NCI-H2227 (cell line): ENCODE measurements around the gene FLACC1.
A peak's percentile ranks its signal among the peaks of the same experiment; 100 is the strongest.
"Not testable (repeated sequence)": the region's sequence is repeated elsewhere in the genome, so short reads cannot be mapped to it uniquely, and the experiment has no call there.

Source experiments
- DNase-seq: peaks from one replicate; lab custom pipeline; 2025; ENCODE audit not compliant: unreplicated experiment; lab: John Stamatoyannopoulos, UW

The FLACC1 gene

DNA sequence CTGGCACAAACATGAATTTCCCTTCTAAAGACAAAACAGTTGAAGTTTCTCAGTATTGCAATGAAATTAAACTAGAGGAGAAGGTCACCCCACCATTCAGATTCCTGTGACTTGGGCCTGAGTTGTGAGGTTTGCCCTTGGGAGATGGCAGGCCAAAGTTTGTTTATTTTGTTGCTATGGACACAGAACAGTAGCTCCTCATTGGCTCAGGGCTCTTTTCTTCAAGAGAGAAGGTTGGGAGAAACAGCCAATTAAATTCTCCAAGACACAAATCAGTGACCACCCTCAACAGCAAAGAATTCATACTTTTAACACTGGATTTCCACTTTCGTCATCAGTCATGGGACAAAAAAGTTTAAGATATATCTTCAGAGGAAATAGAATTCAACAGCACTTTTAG, at the start of gene FLACC1:
Gene FLACC1, minus strand, starts transcription at position 125 of the 400 bp plus-strand sequence. CDS start 5,941 bp downstream, outside the sequence.
- DNase-seq = peak; percentile 26

GRCh38 chr2:201406077-201406662, 49.0 kb upstream of the FLACC1 start:
- DNase-seq = no peak

DNA sequence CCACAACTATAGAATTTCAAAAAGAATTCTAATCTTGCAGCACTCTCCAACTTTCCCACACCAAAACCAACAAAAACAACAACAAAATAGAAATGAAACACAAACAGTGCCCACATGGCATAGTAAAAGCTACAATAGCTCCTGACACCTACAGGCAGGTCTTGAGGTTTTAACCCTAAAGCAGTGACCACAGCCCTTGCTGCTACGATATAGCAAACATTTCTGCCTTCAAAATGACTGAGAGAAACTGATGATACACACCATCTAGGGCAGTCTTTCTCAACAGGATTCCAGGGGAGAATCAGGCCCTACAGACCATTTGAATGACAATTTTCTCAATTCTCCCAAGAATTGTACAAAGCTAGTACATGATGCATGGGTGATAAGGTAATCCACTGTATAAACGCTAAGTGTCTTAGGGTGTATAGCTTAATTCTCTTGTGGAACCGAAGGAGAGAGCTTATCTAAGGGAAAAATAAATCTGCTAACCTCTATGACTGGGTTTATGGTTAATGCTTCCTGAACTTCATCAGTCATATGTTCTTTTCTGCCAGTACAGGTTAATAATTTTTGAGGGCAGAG, 47.6 kb upstream of the FLACC1 start:
- DNase-seq = no peak

DNA sequence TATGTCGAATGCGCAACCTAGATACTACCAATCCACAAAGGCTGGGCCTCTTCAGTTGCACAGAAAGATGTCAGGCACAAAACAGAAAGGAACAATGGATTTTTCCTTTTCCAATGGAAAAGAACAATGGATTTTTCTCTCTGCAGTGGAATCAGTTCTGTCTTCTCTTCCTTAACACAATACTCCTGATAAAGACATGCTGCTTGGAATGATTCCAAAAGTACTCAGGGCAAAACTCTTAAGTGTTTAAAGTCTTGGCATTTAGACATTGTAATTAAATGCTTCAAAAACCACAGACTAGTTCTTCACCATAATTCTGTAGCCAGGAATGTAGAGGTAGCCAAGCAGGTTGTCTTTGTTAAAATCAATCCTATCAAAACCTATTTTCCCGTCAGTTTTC, 46.7 kb upstream of the FLACC1 start:
- peak; percentile 27 for DNase-seq

GRCh38 chr2:201402651-201403562, 45.8 kb upstream of the FLACC1 start:
- DNase-seq = no peak

DNA sequence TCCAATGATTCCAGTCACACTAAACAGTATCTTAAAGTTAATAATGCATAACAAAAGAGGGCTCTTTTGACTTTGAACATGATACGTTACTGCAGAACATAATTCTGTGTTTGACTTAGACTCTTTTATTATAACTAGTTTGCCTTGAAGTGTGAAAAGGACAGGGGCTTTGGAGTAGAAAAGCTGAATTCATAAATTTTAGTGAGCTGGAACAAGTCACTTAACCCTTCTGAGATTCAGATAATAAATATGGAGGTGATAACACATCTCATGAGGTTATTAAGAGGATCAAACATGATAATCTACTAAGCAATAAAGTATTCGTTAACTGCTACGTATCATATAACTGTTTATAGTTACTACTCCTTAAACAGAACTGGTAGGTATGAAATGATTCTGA, 44.7 kb upstream of the FLACC1 start:
- no peak for DNase-seq

GRCh38 chr2:201396595-201396994, 39.5 kb upstream of the FLACC1 start:
- DNase-seq = no peak

GRCh38 chr2:201383136-201383535, 26.0 kb upstream of the FLACC1 start:
- no peak for DNase-seq

- no peak for DNase-seq
These were observed 21.6 kb upstream of the FLACC1 start for GRCh38 chr2:201378496-201379397.

GRCh38 chr2:201377218-201377617, 20.1 kb upstream of the FLACC1 start:
- DNase-seq = no peak

DNA sequence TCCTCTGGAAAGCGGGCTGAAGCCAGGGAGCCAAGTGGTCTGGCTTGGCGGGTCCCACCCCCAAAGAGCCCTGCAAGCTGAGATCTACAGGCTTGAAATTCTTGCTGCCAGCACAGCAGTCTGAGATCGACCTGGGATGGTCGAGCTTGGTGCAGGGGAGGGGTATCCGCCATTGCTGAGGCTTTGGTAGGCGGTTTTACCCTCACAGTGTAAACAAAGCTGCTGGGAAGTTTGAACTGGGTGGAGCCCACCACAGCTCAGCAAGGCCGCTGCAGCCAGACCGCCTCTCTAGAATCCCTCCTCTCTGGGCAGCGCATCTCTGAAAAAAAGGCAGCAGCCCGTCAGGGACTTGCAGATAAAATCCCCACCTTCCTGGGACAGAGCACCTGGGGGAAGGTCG, 12.6 kb upstream of the FLACC1 start:
- no peak for DNase-seq

GRCh38 chr2:201369318-201369717, 12.2 kb upstream of the FLACC1 start:
- not testable (repeated sequence) for DNase-seq

- no peak for DNase-seq
These were observed 9.0 kb upstream of the FLACC1 start for GRCh38 chr2:201366146-201366545.

- peak; percentile 12 for DNase-seq
These were observed 6.9 kb upstream of the FLACC1 start for GRCh38 chr2:201363857-201364560.

DNA sequence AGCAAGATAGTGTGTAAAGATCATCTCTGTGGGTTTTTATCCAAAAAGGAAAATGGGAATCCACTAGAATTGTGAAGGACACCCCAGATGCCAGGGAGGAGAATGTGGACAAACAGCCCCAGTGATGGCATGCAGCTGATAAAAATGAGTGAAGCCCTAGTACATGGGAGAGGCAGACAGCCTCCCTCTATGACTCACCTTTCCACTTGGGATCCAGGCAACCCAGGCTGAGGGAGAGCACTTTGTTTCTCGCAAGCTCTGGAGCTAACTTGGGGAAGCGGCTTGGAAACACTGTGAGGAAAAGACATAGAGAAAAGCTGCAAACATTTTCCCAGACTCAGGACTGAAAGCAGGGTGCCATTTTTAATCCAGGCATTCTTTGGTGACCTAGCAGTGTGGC, 5.3 kb upstream of the FLACC1 start:
- no peak for DNase-seq

GRCh38 chr2:201361078-201361733, 4.1 kb upstream of the FLACC1 start:
- no peak for DNase-seq

DNA sequence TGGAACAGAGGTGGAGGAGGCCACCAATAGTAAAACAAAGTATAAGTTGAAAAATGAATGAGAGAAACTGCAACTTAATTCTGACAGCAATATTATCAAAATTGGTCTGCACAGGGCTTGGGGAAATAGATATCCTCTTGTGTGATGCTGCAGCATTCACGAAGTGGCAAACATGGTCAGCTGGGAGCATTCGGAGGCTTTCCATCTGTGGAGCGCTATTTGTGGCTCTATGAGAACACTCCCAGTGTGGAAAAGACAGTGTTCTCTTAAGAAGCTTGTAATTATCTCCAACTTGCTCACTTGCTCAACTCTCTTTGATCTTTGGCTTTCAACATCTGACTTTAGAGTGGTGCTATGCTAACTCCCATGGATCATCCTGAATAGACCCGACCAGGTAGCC, 3.1 kb upstream of the FLACC1 start:
- no peak for DNase-seq

- DNase-seq = no peak
These were observed 1.5 kb upstream of the FLACC1 start for GRCh38 chr2:201358684-201359083.

DNA sequence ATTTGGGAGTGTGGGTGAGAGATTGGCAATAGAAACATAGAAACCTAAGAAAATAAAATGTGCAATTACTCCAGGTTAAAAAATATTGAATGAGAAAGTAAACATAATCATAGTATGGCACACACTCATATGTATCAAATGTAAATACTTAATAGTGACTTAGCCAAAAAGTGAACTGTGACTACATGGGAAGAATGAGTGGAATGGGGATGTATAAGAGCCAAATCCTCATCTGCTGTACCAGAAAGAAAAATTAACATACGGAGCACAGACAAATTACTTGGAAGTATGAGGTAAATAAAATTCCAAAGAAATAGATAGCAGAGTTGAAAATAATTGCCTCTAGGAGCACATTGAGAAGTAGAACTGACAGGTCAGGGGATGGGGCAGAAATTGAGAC, 4.0 kb downstream of the FLACC1 start:
- DNase-seq = no peak

DNA sequence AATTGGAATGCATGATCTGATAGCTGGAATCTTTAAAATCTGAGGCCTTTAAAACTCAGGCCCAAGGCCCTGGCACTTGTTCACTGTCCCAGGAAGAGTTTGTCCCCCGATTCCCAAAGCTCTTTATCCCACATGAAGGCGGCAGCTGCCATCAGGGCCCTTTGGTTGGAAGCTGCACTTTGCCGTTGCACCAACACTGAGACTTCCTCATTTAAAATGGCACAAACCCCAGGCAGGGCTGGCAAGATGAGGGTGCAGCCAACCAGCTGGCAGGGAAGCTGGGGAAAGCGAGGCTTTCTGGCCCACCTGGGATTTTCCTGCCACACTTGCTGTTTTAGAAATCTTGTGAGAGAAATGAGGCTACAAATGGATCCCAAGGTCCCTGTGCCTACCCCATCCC, 6.3 kb downstream of the FLACC1 start:
- no peak for DNase-seq
